Astrocyte (in vitro differentiated cells and primary cell): Measurements from ENCODE around the gene UMODL1.

Experiments used
- CTCF ChIP-seq: IDR thresholded peaks from 2 replicates; pipeline ENCODE4 v1.5.1; 2011; ENCODE audit warnings: low read depth, mild to moderate bottlenecking, inconsistent platforms, low read length, moderate library complexity; ENCODE audit not compliant: insufficient read depth
- EZH2 ChIP-seq: IDR thresholded peaks from 2 replicates; pipeline ENCODE4 v1.6.1; 2012; ENCODE audit warnings: mild to moderate bottlenecking, low read length, inconsistent platforms; ENCODE audit not compliant: insufficient read depth

- TF ChIP-seq CTCF, result no peak
- no peak for TF ChIP-seq EZH2
Observed at GRCh38 chr21:42161401-42161955, 90.4 kb downstream of the UMODL1 start.
